Mucosa of descending colon (tissue), 3 donors: ENCODE data around the gene C16orf82. TPM values are rescaled to one million over a fixed set of nuclear protein-coding genes. Genes with fewer than 3 reads are reported as not detected.

Experiments used
- ATAC-seq: fragments of 200-7000 bp; cut with Tn5 transposase; one replicate; pipeline ENCODE4 v1.9.1; 2020; ENCODE audit warnings: mild to moderate bottlenecking, moderate library complexity
- DNase-seq, 3 donors: peaks; one replicate each; pipeline ENCODE4 v3.0.0-alpha.2; 2020
- H3K36me3 ChIP-seq: fragments of 200-600 bp; one replicate; pipeline ENCODE4 v1.8.0; 2021; ENCODE audit warnings: low read depth, mild to moderate bottlenecking
- H3K4me1 ChIP-seq: fragments of 200-600 bp; one replicate; pipeline ENCODE4 v1.8.0; 2021; ENCODE audit warnings: low read depth, mild to moderate bottlenecking
- H3K4me3 ChIP-seq: fragments of 200-600 bp; one replicate; pipeline ENCODE4 v1.8.0; 2021; ENCODE audit warnings: mild to moderate bottlenecking
- H3K9me3 ChIP-seq: fragments of 200-600 bp; one replicate; pipeline ENCODE4 v1.8.0; 2021; ENCODE audit warnings: mild to moderate bottlenecking
- intact Hi-C, 2 donors: fragments of 100-400 bp; cut with DNase I in 1 of 2; cut with micrococcal nuclease in 1 of 2; formaldehyde crosslinking; loops; one replicate each; pipeline versions ENCODE4 v1.11.0 to v1.11.1; 2022; cut with DNase I, micrococcal nuclease
- total RNA-seq, 3 donors: library from RNA; stranded (reverse); fragmentation: NEBNext Ultra II Directional in 2 of 3; extraction: Animal tissue kit (Norgen Biotek cat#: 25700) in 2 of 3; gene quantifications; one replicate each; pipeline versions ENCODE4 v1.2.1 to v1.2.4, GENCODE V29; 2021 to 2023
- TF ChIP-seq, protein P1 (sequence below): fragments of 200-600 bp; IDR thresholded peaks from one replicate; pipeline ENCODE4 v1.8.0; 2022; ENCODE audit warnings: antibody characterized with exemption, mild to moderate bottlenecking
- donor health status: DM: no; HTN: no; CAD: no; lungs with moderate emphysema.
- donor health status: DM: no; HTN: no; CAD: no.
- donor health status: DM: no; HTN: yes; CAD: no.

Gene C16orf82
- total RNA-seq, 3 donors from 2014 or later: not detected

DNA sequence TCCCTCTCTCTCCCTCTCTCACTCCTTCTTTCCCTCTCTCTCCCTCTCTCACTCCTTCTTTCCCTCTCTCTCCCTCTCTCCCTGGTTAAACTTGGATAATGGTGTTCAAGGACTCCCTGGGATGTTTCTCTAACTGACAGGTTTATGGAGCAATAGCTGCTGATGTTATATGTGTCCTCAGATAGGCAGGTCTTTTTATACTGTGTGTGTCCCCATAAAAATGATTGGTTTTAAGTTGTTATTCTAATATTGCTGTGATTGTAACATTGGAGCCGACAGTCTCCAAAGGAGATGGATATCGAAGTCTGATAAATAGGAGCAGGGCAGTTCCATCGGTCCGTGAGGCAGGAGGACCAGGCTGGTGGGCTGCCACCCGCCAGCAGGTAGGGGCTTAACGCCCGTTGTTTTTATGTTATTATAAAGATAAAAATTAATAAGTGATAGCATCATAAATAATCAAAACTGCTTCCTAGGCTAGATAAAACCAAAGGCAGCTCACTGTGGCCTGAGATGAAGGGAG, 38.1 kb upstream of the C16orf82 start:
- no peak for DNase-seq
- TF ChIP-seq, protein P1, sequence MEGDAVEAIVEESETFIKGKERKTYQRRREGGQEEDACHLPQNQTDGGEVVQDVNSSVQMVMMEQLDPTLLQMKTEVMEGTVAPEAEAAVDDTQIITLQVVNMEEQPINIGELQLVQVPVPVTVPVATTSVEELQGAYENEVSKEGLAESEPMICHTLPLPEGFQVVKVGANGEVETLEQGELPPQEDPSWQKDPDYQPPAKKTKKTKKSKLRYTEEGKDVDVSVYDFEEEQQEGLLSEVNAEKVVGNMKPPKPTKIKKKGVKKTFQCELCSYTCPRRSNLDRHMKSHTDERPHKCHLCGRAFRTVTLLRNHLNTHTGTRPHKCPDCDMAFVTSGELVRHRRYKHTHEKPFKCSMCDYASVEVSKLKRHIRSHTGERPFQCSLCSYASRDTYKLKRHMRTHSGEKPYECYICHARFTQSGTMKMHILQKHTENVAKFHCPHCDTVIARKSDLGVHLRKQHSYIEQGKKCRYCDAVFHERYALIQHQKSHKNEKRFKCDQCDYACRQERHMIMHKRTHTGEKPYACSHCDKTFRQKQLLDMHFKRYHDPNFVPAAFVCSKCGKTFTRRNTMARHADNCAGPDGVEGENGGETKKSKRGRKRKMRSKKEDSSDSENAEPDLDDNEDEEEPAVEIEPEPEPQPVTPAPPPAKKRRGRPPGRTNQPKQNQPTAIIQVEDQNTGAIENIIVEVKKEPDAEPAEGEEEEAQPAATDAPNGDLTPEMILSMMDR: no peak

DNA sequence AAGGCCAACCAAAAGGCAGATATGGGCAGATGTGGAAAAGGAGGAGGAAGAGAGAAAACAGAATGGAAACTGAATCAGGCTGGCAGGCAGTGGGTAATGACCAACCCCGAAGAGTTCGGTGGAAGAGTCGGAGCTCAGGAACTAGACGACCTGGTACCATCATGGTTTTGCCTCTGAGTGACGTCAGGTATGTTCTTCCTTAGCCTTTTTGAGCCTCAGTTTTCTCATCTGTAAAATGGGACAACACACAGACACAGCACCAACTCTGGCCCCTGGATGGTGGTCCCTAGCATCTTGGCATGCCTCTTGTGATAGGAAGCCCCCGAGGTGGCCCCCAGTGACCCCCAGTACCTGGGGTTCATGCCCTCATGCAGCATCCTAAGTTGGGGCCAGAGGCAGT, 37.2 kb upstream of the C16orf82 start:
- TF ChIP-seq, protein P1: no peak
- Histone ChIP-seq H3K36me3 (no peaks in the 10 kb centered on the region), H3K4me1 (no peaks in the 10 kb centered on the region), H3K9me3 (no peaks in the 10 kb centered on the region), H3K4me3 (no peak overlapping the region)
- intact Hi-C loops: no loop called here
- ATAC-seq (no peak), DNase-seq (no peak)

More for the DNA sequence above, 38.1 kb upstream of the C16orf82 start:
- intact Hi-C loops: no loop called here
- H3K4me1 ChIP-seq: no peaks in the 10 kb centered on the region
- H3K4me3 ChIP-seq: no peak overlapping the region
- no peaks in the 10 kb centered on the region for H3K9me3 ChIP-seq
- ATAC-seq: no peak
- no peaks in the 10 kb centered on the region for H3K36me3 ChIP-seq

DNA sequence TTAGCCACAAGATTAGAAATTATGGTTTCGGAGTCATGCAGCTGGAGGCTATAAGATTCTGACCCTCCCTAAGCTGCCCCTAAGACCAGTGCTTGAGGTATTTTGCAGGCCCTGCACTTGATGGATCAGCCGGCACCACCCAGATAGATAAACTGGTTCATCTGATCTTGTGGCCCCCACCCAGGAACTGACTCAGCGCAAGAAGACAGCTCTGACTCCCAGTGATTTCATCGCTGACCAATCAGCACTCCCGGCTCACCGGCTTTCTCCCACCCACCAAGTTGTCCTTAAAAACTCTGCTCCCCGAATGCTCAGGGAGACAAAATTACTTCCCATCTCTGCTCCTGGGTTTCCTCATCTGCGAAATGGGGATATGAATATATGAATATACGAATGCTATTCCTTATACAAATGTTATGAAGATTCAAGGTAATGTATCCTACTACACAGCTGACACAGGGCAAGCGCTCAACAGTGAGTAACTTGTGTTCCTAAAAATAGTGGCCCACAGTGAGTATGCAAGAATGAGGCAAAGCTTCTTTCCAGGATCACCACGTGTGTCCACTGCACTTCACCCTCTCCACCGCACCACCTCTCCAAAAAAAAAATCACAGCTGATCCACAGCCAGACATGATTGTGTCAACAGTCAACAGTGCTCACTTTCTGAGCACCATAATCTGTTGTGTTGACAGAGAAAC, 33.3 kb upstream of the C16orf82 start:
- Histone ChIP-seq H3K4me3 (no peak overlapping the region), H3K4me1 (no peaks in the 10 kb centered on the region), H3K9me3 (no peaks in the 10 kb centered on the region), H3K36me3 (no peaks in the 10 kb centered on the region)
- intact Hi-C loops: no loop called here
- DNase-seq (no peak), ATAC-seq (no peak)
- TF ChIP-seq, protein P1: no peak

DNA sequence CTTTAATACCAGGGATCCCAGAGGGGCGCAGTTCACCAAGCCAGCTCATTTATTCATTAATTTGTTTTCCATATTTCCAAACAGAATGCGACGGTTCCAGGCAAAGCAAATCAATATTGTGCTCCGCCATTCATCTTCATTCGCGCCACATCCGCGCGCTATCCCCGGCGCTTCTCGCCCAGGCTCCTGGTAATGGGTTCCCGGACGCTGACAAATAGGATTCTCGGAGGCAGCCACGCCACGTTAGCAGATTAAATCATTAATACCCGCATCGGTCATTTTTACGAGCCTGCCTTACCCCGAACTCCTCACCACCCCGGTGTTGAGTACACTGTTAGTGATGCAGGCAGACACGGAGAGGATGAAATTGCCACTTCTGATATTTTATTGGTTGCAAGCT, 26.0 kb upstream of the C16orf82 start:
- Histone ChIP-seq H3K4me1 (no peaks in the 10 kb centered on the region), H3K4me3 (no peak overlapping the region), H3K9me3 (no peaks in the 10 kb centered on the region), H3K36me3 (no peaks in the 10 kb centered on the region)
- DNase-seq: no peak
- intact Hi-C loops: no loop called here
- TF ChIP-seq, protein P1: no peak
- ATAC-seq: no peak

DNA sequence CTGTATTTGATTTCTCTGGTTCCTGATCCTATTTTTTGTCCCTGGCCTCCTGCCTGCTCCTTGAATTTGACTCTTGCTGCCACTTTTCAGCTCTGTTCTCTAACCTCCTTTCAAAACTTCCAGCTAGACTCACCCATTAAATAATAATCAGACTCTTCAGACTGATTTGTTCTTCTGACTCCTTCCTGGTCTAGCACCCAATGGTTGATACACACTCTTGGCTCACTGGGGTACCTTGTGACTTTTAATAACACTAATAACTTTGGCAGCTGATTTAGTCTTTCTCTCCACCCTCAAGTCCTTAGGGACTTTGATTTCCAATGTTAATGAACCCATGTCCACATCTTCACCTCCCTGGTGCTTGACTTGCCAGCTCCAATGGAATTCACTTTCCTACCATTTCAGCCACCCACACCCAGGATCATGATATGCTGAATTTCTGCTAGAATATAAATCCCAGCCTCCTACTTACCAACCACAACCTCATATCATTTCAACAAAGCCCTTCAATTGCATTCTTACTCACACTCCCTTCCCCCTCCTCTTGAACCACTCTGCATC, 19.7 kb upstream of the C16orf82 start:
- no peak for ATAC-seq
- DNase-seq: no peak
- no peaks in the 10 kb centered on the region for H3K9me3 ChIP-seq
- no peaks in the 10 kb centered on the region for H3K36me3 ChIP-seq
- TF ChIP-seq, protein P1: no peak
- intact Hi-C loops: no loop called here
- no peak overlapping the region for H3K4me3 ChIP-seq
- H3K4me1 ChIP-seq: no peaks in the 10 kb centered on the region
